ENCODE data around the gene FKBP2. TPM values are rescaled to one million over a fixed set of nuclear protein-coding genes. Genes with fewer than 3 reads are reported as not detected.

Gene FKBP2
- total and polyA plus RNA-seq, 4 donors: 60.8 to 241 (median 124) TPM

- TF ChIP-seq, protein P1, sequence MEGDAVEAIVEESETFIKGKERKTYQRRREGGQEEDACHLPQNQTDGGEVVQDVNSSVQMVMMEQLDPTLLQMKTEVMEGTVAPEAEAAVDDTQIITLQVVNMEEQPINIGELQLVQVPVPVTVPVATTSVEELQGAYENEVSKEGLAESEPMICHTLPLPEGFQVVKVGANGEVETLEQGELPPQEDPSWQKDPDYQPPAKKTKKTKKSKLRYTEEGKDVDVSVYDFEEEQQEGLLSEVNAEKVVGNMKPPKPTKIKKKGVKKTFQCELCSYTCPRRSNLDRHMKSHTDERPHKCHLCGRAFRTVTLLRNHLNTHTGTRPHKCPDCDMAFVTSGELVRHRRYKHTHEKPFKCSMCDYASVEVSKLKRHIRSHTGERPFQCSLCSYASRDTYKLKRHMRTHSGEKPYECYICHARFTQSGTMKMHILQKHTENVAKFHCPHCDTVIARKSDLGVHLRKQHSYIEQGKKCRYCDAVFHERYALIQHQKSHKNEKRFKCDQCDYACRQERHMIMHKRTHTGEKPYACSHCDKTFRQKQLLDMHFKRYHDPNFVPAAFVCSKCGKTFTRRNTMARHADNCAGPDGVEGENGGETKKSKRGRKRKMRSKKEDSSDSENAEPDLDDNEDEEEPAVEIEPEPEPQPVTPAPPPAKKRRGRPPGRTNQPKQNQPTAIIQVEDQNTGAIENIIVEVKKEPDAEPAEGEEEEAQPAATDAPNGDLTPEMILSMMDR (IDR thresholded peaks at IDR 0.05; ENCODE audit: low read depth, low read length, missing input control): no peak
- no peak for TF ChIP-seq FOXA2 (IDR thresholded peaks at IDR 0.05)
Observed at GRCh38 chr11:64276653-64277431, 35.9 kb downstream of the FKBP2 start (continued).

GRCh38 chr11:64278576-64279190, 37.8 kb downstream of the FKBP2 start:
- WGBS: 91% methylated on average over 8 of the region's 8 CpGs
- no peak for DNase-seq (ENCODE audit: low spot score)
- peaks cover 0 to 21% (median 9%) of the 10 kb centered on the region in 4 donors for H3K36me3 ChIP-seq (ENCODE audit: control insufficient read depth in 4 of 4, insufficient read depth in 3 of 4, low read depth in 1 of 4, low read length in 3 of 4)
- peaks cover 3 to 11% (median 6%) of the 10 kb centered on the region in 4 donors for H3K4me1 ChIP-seq (ENCODE audit: control insufficient read depth in 4 of 4, insufficient read depth in 4 of 4, low read length in 3 of 4)
- H3K9me3 ChIP-seq (ENCODE audit: control insufficient read depth in 4 of 4, low read length in 3 of 4): no peaks in the 10 kb centered on the region
- H3K27me3 ChIP-seq (ENCODE audit: control insufficient read depth in 4 of 4, insufficient read depth in 4 of 4, low read length in 3 of 4): no peaks in the 10 kb centered on the region
- no peak overlapping the region for H3K4me3 ChIP-seq (ENCODE audit: low read depth in 1 of 3, low read length in 3 of 3)
- TF ChIP-seq EGR1 (IDR thresholded peaks at IDR 0.05; ENCODE audit: low read depth in 2 of 2) (no peak), RAD21 (IDR thresholded peaks at IDR 0.05) (no peak), RXRA (IDR thresholded peaks at IDR 0.05) (no peak), MAX (IDR thresholded peaks at IDR 0.05) (no peak), HNF4A (conservative IDR thresholded peaks at IDR 0.05) (no peak), YY1 (IDR thresholded peaks at IDR 0.05) (no peak), JUND (IDR thresholded peaks at IDR 0.05) (no peak)
- TF ChIP-seq, protein P2, sequence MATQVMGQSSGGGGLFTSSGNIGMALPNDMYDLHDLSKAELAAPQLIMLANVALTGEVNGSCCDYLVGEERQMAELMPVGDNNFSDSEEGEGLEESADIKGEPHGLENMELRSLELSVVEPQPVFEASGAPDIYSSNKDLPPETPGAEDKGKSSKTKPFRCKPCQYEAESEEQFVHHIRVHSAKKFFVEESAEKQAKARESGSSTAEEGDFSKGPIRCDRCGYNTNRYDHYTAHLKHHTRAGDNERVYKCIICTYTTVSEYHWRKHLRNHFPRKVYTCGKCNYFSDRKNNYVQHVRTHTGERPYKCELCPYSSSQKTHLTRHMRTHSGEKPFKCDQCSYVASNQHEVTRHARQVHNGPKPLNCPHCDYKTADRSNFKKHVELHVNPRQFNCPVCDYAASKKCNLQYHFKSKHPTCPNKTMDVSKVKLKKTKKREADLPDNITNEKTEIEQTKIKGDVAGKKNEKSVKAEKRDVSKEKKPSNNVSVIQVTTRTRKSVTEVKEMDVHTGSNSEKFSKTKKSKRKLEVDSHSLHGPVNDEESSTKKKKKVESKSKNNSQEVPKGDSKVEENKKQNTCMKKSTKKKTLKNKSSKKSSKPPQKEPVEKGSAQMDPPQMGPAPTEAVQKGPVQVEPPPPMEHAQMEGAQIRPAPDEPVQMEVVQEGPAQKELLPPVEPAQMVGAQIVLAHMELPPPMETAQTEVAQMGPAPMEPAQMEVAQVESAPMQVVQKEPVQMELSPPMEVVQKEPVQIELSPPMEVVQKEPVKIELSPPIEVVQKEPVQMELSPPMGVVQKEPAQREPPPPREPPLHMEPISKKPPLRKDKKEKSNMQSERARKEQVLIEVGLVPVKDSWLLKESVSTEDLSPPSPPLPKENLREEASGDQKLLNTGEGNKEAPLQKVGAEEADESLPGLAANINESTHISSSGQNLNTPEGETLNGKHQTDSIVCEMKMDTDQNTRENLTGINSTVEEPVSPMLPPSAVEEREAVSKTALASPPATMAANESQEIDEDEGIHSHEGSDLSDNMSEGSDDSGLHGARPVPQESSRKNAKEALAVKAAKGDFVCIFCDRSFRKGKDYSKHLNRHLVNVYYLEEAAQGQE (IDR thresholded peaks at IDR 0.05): no peak
- no peak overlapping the region for H3K9ac ChIP-seq (ENCODE audit: low read depth in 1 of 2, low read length in 2 of 2)
- H3K27ac ChIP-seq (ENCODE audit: low read depth in 1 of 2, low read length in 2 of 2): no peak overlapping the region

GRCh38 chr11:64281957-64282770, 41.3 kb downstream of the FKBP2 start:
- Histone ChIP-seq H3K27me3 (ENCODE audit: control insufficient read depth in 4 of 4, insufficient read depth in 4 of 4, low read length in 3 of 4) (no peaks in the 10 kb centered on the region), H3K27ac (ENCODE audit: low read depth in 1 of 2, low read length in 2 of 2) (no peak overlapping the region), H3K4me1 (ENCODE audit: control insufficient read depth in 4 of 4, insufficient read depth in 4 of 4, low read length in 3 of 4) (peaks cover 2 to 26% (median 23%) of the 10 kb centered on the region in 4 donors), H3K9ac (ENCODE audit: low read depth in 1 of 2, low read length in 2 of 2) (no peak overlapping the region), H3K36me3 (ENCODE audit: control insufficient read depth in 4 of 4, insufficient read depth in 3 of 4, low read depth in 1 of 4, low read length in 3 of 4) (peaks cover 0 to 12% (median 6%) of the 10 kb centered on the region in 4 donors), H3K4me3 (ENCODE audit: low read depth in 1 of 3, low read length in 3 of 3) (no peak overlapping the region), H3K9me3 (ENCODE audit: control insufficient read depth in 4 of 4, low read length in 3 of 4) (no peaks in the 10 kb centered on the region)
- WGBS: 97% methylated on average over 22 of the region's 22 CpGs
- no peak for DNase-seq (ENCODE audit: low spot score)
- TF ChIP-seq, protein P1 (IDR thresholded peaks at IDR 0.05; ENCODE audit: low read depth, low read length, missing input control): no peak
- no peak for TF ChIP-seq TAF1 (conservative IDR thresholded peaks at IDR 0.05)
- no peak for TF ChIP-seq FOXA2 (IDR thresholded peaks at IDR 0.05)
- no peak for TF ChIP-seq GABPA (IDR thresholded peaks at IDR 0.05 in 1 of 2, conservative IDR thresholded peaks at IDR 0.05 in 1 of 2)
- no peak for TF ChIP-seq RAD21 (IDR thresholded peaks at IDR 0.05)
- TF ChIP-seq YY1 (IDR thresholded peaks at IDR 0.05): no peak
- TF ChIP-seq, protein P2 (IDR thresholded peaks at IDR 0.05): no peak

Data from liver (tissue), 9 donors.